ENCODE data around the gene POLR1E.
A peak's percentile ranks its signal among the peaks of the same experiment; 100 is the strongest.

Gene POLR1E

DNA sequence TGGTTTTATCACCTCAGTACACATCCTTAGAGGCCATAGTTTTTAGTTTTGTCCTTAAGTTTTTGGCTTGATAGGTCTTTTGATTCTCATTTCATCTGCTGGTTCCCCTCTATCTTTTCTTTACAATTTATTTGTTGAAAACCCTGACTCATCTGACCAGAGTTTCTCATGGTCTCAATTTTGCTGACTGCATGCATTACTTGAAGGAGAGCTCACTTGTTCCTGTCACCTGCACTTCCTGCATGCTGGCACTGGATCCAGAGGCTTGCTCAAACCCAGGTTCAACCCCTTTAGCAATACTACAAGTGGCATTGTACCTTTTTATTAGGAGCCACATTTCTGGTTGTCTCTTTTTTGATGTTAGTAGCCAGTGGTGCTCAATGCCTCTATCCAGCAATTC is 63.8 kb downstream of the POLR1E start:
- Histone ChIP-seq H3K4me1 (ENCODE audit: low read length) (peaks cover 12% of the 10 kb centered on the region), H3K4me2 (ENCODE audit: low read depth, low read length) (peak overlapping the region; percentile 30), H3K9me2 (replicated peaks; ENCODE audit: insufficient read depth, low read length) (no peaks in the 10 kb centered on the region), H3K27ac (ENCODE audit: low read length) (peak overlapping the region; percentile 47; the same call in 1 of the 2 replicates), H3F3A (ENCODE audit: insufficient read depth, low read length) (peaks cover 8% of the 10 kb centered on the region; the same call in 1 of the 2 replicates), H3K79me2 (ENCODE audit: low read length) (no peaks in the 10 kb centered on the region), H4K20me1 (ENCODE audit: insufficient read depth, low read length) (no peaks in the 10 kb centered on the region), H3K9me3 (replicated peaks; ENCODE audit: insufficient read depth, low read length) (no peaks in the 10 kb centered on the region), H3K27me3 (replicated peaks; ENCODE audit: insufficient read depth, low read length) (no peaks in the 10 kb centered on the region), H3K9ac (ENCODE audit: low read length) (peak overlapping the region; percentile 12; the same call in 1 of the 2 replicates), H2AFZ (ENCODE audit: low read length) (peak overlapping the region; percentile 37), H3K36me3 (replicated peaks; ENCODE audit: insufficient read depth, low read length) (no peaks in the 10 kb centered on the region), H3K4me3 (ENCODE audit: low read length) (no peak overlapping the region; the same call in 1 of the 2 replicates)
- DNase-seq: peak; percentile 77
- TF ChIP-seq EZH2phosphoT487 (IDR thresholded peaks at IDR 0.05; ENCODE audit: low read length) (no peak), EZH2 (optimal IDR thresholded peaks at IDR 0.05; ENCODE audit: low read depth, low read length) (no peak)
- TF ChIP-seq, protein P1, sequence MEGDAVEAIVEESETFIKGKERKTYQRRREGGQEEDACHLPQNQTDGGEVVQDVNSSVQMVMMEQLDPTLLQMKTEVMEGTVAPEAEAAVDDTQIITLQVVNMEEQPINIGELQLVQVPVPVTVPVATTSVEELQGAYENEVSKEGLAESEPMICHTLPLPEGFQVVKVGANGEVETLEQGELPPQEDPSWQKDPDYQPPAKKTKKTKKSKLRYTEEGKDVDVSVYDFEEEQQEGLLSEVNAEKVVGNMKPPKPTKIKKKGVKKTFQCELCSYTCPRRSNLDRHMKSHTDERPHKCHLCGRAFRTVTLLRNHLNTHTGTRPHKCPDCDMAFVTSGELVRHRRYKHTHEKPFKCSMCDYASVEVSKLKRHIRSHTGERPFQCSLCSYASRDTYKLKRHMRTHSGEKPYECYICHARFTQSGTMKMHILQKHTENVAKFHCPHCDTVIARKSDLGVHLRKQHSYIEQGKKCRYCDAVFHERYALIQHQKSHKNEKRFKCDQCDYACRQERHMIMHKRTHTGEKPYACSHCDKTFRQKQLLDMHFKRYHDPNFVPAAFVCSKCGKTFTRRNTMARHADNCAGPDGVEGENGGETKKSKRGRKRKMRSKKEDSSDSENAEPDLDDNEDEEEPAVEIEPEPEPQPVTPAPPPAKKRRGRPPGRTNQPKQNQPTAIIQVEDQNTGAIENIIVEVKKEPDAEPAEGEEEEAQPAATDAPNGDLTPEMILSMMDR (IDR thresholded peaks at IDR 0.05; ENCODE audit: low read length): no peak

DNA sequence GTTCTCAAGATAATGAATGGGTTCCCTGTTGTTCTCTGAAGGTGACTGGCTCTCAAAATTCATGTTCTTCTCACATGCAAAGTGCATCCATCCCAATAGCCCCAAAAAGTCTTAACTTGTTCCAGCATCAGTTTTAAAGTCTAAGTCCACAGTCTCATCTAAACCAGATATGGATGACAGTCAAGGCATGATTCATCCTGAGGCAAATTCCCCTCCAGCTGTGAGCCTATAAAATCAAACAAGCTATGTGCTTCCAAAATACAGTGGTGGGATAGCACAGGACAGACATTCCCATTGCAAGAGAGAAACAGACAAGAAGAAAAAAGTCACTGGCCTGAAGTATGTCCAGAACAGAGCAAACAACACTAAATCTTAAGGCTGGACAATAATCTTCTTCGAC is 65.0 kb downstream of the POLR1E start:
- Histone ChIP-seq H3K9me3 (replicated peaks; ENCODE audit: insufficient read depth, low read length) (no peaks in the 10 kb centered on the region), H3K4me1 (ENCODE audit: low read length) (peaks cover 12% of the 10 kb centered on the region), H2AFZ (ENCODE audit: low read length) (no peak overlapping the region), H3K4me3 (ENCODE audit: low read length) (no peak overlapping the region), H3K36me3 (replicated peaks; ENCODE audit: insufficient read depth, low read length) (no peaks in the 10 kb centered on the region), H3K9ac (ENCODE audit: low read length) (no peak overlapping the region), H3F3A (ENCODE audit: insufficient read depth, low read length) (peaks cover 8% of the 10 kb centered on the region; the same call in 1 of the 2 replicates), H3K79me2 (ENCODE audit: low read length) (no peaks in the 10 kb centered on the region), H3K9me2 (replicated peaks; ENCODE audit: insufficient read depth, low read length) (no peaks in the 10 kb centered on the region), H4K20me1 (ENCODE audit: insufficient read depth, low read length) (no peaks in the 10 kb centered on the region), H3K27me3 (replicated peaks; ENCODE audit: insufficient read depth, low read length) (no peaks in the 10 kb centered on the region), H3K4me2 (ENCODE audit: low read depth, low read length) (no peak overlapping the region), H3K27ac (ENCODE audit: low read length) (no peak overlapping the region)
- TF ChIP-seq EZH2phosphoT487 (IDR thresholded peaks at IDR 0.05; ENCODE audit: low read length) (no peak), EZH2 (optimal IDR thresholded peaks at IDR 0.05; ENCODE audit: low read depth, low read length) (no peak)
- TF ChIP-seq, protein P1 (IDR thresholded peaks at IDR 0.05; ENCODE audit: low read length): no peak
- DNase-seq: no peak

DNA sequence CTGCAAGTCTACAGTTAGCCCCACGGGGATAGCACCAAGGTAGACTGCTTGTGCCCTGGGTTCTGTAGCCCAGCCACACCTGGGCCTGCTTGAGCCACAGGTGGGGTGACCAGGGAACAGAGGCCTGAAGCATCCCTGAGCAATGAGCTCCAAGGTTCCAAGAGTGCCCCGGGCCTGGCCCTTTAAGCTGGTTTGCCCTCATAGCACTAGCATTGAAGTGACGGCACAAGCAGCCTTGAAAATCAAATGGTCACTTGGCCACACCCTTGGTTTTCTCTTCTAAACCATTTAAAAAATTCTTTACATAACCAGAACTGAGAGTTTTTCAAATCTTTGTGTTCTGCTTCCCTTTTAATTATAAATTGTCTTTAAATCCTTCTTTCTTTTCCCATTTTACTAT is 65.7 kb downstream of the POLR1E start:
- Histone ChIP-seq H3K36me3 (replicated peaks; ENCODE audit: insufficient read depth, low read length) (no peaks in the 10 kb centered on the region), H3K27ac (ENCODE audit: low read length) (no peak overlapping the region)

More for the DNA sequence above, 65.7 kb downstream of the POLR1E start:
- Histone ChIP-seq H3K79me2 (ENCODE audit: low read length) (no peaks in the 10 kb centered on the region), H2AFZ (ENCODE audit: low read length) (no peak overlapping the region), H3K4me2 (ENCODE audit: low read depth, low read length) (no peak overlapping the region), H4K20me1 (ENCODE audit: insufficient read depth, low read length) (no peaks in the 10 kb centered on the region), H3F3A (ENCODE audit: insufficient read depth, low read length) (peaks cover 8% of the 10 kb centered on the region; the same call in 1 of the 2 replicates), H3K9me3 (replicated peaks; ENCODE audit: insufficient read depth, low read length) (no peaks in the 10 kb centered on the region), H3K9ac (ENCODE audit: low read length) (no peak overlapping the region), H3K4me3 (ENCODE audit: low read length) (no peak overlapping the region), H3K9me2 (replicated peaks; ENCODE audit: insufficient read depth, low read length) (no peaks in the 10 kb centered on the region), H3K4me1 (ENCODE audit: low read length) (peaks cover 12% of the 10 kb centered on the region), H3K27me3 (replicated peaks; ENCODE audit: insufficient read depth, low read length) (no peaks in the 10 kb centered on the region)
- DNase-seq: no peak
- TF ChIP-seq, protein P1 (IDR thresholded peaks at IDR 0.05; ENCODE audit: low read length): no peak
- TF ChIP-seq EZH2 (optimal IDR thresholded peaks at IDR 0.05; ENCODE audit: low read depth, low read length) (no peak), EZH2phosphoT487 (IDR thresholded peaks at IDR 0.05; ENCODE audit: low read length) (no peak)

All from MM.1S (cell line).